Measurements from ENCODE around the gene TCAP.

DNA sequence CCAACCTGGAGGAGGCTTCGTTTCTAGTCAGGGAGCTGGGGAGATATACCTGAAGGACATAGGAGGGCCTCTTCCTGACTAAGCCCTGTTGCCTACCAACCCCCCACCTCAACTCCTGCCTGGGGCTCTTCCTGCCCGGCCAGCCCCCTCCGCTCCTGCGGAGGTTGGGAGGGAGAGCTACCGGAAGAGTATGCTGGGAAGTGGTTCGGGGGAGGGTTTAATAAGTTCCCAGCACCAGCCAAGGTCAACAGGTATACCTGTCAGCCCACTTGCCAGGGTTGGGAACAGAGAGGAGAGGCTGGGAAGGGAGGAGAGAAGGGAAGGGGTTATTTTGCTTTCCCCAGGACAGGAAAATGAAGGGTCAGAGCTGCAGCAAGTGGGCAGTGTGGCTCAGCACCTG, 33.7 kb upstream of the TCAP start:
- no peak for TF ChIP-seq POLR2AphosphoS5 (IDR thresholded peaks at IDR 0.05)
- TF ChIP-seq CTCF (IDR thresholded peaks at IDR 0.05; ENCODE audit: poor library complexity, severe bottlenecking), result no peak
- TF ChIP-seq EZH2 (IDR thresholded peaks at IDR 0.05; ENCODE audit: borderline replicate concordance, insufficient read depth, low read length, poor library complexity, severe bottlenecking), result no peak
- no peak for TF ChIP-seq SMC3 (conservative IDR thresholded peaks at IDR 0.05; ENCODE audit: poor library complexity)

All from neural cell (in vitro differentiated cells).